Measurements from ENCODE around the gene HCRTR1.

DNA sequence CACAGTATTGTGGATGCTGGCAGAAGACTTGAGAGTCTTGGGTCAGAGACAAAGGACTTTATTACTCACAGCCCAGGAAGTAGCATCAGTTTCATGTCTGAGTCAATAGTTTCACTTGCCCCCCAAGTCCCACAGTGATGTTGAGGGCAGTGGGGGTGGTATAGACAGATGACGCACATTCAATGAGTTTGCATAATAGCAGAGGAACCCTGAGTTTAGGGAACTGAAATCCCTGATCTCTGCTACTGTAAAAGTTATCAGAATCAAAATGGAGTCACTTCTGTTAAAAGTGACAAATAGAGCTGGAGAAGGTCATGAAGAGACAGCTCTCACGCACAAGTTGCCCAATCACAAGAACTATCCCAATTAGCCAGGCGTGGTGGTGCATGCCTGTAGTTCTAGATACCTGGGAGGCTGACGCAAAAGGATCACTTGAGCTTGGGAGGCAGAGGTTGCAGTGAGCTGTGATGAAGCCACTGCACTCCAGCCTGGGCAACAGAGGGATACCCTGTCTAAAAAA, 11.5 kb upstream of the HCRTR1 start:
- TF ChIP-seq, protein P1, sequence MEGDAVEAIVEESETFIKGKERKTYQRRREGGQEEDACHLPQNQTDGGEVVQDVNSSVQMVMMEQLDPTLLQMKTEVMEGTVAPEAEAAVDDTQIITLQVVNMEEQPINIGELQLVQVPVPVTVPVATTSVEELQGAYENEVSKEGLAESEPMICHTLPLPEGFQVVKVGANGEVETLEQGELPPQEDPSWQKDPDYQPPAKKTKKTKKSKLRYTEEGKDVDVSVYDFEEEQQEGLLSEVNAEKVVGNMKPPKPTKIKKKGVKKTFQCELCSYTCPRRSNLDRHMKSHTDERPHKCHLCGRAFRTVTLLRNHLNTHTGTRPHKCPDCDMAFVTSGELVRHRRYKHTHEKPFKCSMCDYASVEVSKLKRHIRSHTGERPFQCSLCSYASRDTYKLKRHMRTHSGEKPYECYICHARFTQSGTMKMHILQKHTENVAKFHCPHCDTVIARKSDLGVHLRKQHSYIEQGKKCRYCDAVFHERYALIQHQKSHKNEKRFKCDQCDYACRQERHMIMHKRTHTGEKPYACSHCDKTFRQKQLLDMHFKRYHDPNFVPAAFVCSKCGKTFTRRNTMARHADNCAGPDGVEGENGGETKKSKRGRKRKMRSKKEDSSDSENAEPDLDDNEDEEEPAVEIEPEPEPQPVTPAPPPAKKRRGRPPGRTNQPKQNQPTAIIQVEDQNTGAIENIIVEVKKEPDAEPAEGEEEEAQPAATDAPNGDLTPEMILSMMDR (conservative IDR thresholded peaks at IDR 0.05) = no peak
- no peak for TF ChIP-seq ZFX (IDR thresholded peaks at IDR 0.05)
